GM23248 (cell line): ENCODE measurements around the gene HABP2.

ENCODE experiments used
- EZH2 ChIP-seq: fragments of 200-600 bp; sonication (generic); IDR thresholded peaks from 2 replicates; pipeline ENCODE4 v1.6.1; 2018; ENCODE audit warnings: antibody characterized with exemption, mild to moderate bottlenecking; ENCODE audit not compliant: insufficient read depth, poor library complexity, severe bottlenecking
- EZH2phosphoT487 ChIP-seq: fragments of 200-600 bp; sonication (generic); IDR thresholded peaks from 2 replicates; pipeline ENCODE4 v1.6.1; 2018; ENCODE audit warnings: antibody characterized with exemption, moderate library complexity, mild to moderate bottlenecking, low read depth; ENCODE audit not compliant: insufficient read depth

DNA sequence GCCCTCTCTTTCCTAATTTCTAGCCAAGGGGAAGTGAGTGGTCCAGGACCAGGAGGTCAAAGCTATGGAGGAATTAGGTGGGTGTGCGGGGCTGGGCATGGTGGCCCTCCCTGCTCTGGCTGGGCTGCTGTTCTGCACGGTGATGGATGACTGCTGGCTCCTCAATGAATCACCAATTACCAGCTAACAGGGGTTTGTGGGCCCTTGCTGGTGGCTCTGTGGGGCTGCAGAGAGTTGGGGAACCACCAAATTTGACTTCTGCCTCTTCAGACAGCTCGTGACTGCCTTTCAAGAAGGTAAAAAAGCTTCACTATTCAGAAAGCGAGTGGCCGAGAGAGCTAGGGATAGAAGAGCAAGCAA, 35.0 kb upstream of the HABP2 start:
- no peak for TF ChIP-seq EZH2
- TF ChIP-seq EZH2phosphoT487 = no peak
